ENCODE data around the gene RGL1.
A peak's percentile ranks its signal among the peaks of the same experiment; 100 is the strongest.

Gene RGL1

DNA sequence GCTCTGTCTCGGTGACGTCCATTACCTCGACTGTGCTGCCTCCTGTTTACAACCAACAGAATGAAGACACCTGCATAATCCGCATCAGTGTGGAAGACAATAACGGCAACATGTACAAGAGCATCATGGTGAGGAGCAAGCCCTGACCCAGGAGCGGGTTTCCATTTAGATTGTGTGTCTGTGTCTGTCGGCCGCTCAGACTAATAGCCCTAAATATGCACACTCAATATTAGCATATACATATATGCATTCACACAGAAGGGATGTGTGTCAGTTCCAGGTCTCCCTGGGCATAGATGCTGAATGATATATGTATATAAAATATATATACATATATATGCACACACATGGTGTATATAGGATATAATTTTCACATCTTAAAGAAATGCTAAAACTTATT lies 111.7 kb downstream of the RGL1 start:
- no peak for DNase-seq (ENCODE audit: low read depth)

- no peak for DNase-seq (ENCODE audit: low read depth)
These were observed 113.7 kb downstream of the RGL1 start for GRCh38 chr1:183918589-183918988.

GRCh38 chr1:183920651-183921050 lies 115.7 kb downstream of the RGL1 start:
- no peak for DNase-seq (ENCODE audit: low read depth)

- no peak for DNase-seq (ENCODE audit: low read depth)
These were observed 117.3 kb downstream of the RGL1 start for GRCh38 chr1:183922197-183922596.

DNA sequence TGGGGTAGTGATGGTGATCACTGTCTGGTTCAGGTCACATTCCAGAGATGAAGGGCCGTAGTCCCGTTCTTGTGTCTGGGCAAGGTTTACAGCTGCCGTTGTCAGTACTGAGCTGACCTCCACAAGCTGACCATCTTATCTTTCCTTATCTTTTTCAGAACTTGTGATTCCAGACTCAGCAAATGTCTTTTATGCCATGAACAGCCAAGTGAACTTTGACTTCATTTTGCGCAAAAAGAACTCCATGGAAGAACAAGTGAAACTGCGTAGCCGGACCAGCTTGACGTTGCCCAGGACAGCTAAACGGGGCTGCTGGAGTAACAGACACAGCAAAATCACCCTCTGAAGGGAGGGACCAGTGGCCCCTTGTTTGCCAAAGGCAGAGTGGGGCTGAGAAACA lies 121.0 kb downstream of the RGL1 start:
- no peak for DNase-seq (ENCODE audit: low read depth)

- DNase-seq (ENCODE audit: low read depth), result no peak
These were observed 122.1 kb downstream of the RGL1 start for GRCh38 chr1:183926983-183927382.

DNA sequence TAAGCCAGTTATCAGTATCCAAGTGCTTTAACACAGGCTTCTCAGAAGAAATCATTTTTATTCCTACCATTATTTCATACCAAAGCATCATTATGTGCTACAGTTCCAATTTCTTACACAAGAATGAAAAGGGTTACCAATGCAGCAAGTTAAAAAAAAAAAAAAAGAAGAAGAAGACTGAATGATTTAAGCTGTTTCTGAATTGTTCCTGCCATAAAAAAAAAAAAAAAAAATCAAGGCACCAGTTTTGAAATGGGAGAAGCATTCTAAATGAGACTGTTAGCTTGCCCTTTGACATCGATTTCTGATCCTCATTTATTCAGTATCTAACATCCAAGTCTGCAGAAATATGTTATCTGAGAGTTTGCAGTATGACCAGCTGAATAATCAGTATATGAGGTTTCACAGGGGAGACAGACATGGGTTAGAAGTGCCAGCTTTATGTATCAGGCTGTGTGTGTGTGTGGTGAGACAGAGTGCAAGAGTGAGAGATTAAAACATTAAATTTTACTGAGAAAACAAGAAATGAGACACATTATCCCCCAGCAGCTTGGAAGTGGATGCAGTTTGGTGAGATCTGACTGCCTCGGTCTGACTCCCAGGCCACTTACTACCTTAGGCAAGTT lies 126.8 kb downstream of the RGL1 start:
- no peak for DNase-seq (ENCODE audit: low read depth)

- DNase-seq (ENCODE audit: low read depth), result no peak
These were observed 127.5 kb downstream of the RGL1 start for GRCh38 chr1:183932412-183932811.

GRCh38 chr1:183933528-183934179 lies 128.7 kb downstream of the RGL1 start:
- no peak for DNase-seq (ENCODE audit: low read depth)

DNA sequence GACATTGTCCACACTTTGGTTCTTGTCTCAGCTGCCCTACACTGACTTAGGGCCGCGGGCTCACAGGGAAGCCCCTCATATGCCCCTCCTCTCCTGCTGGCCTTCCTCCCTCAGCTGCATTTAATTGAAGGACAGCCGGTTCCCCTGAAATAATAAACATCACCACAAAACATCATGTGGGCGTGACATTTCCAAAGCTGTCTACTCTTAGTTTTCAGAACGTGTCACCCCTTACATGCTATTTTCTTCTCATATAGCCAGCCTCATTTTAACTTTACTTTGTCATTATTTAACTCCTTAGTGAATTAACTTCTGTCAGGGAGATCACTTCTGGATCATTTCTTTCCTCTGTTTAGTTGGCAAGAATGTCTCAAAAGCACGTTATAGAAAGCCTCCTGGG lies 129.4 kb downstream of the RGL1 start:
- DNase-seq (ENCODE audit: low read depth), result no peak

- DNase-seq (ENCODE audit: low read depth), result no peak
These were observed 131.1 kb downstream of the RGL1 start for GRCh38 chr1:183936009-183936408.

GRCh38 chr1:183936791-183937190 lies 131.9 kb downstream of the RGL1 start:
- DNase-seq (ENCODE audit: low read depth), result no peak

- no peak for DNase-seq (ENCODE audit: low read depth)
These were observed 132.7 kb downstream of the RGL1 start for GRCh38 chr1:183937611-183938010.

GRCh38 chr1:183941001-183941400 lies 136.1 kb downstream of the RGL1 start:
- DNase-seq (ENCODE audit: low read depth), result no peak

DNA sequence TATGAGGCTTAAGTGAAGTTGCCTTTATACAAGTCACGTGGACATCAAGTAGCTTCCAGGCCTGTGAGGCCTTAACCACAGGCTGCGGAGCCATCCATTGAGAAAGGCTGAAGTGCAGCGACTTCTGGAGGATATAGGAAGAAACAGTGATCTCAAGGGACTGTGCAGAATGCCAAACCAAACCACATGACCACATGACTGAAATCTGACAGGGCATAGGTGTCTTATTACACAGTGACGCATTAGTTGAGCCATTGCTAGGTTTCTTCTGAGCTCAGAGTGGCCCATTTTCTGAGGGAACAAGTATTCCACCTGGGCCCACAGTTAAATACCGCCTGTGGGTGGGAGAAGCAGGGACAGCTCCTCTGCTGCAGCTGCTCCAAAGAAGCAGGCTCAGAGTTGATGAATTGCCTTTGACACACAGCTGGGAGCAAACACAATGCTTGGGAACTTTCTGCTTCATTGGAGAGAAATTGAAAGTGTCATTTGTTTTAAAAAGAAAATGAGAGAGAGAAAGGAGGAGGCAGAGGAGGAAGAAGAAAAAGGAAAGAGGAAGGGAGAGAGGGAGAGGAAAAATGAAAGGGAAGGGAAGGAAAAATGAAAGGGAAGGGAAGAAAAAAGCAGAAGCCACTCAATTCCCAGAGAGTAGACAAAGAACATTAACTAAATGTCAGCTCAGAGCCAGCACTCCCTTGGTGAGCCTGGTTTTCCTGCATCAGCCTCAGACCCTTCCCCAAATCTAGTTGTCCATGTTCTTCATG lies 138.2 kb downstream of the RGL1 start:
- no peak for DNase-seq (ENCODE audit: low read depth)

DNA sequence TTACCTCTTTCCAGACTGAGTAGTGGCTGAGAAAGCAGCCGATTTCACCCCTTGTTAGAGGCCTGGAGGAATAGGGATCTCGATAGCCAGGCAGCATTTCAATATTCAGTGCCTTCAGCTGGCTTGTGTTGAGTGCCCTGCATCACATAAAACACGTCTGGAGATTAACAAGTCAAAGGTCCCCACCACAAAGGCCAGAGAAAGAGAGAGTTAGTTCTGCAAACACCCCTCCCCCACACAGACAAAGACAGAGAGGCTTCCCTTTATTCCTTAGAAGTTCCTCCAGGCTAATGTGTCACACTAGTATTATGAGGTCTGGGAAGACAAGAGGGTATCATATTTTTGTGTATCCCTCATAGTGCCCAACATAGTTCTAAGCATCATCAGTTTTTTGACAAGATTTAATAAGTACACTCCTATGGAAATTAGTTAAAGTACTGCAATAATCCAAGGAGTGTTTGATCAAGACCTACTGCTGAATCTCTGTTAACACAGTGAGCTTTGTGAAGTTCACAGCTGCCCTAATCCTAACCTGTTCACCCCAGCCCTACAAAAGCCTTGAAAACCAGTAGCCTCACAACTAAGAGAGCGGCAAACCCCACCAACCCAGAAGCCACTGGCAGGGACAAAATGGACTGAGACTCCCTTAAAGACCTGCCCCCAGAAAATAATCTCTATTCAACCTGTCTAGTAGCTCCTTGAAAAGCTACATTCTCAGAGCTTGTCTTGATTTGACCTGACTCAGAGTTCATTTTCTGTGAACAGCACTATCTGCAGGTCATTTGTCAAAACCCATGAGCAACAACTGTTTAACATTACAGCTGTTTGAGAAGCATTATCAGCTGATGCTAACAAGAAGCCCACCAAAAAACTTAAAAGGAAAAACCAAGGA lies 140.8 kb downstream of the RGL1 start:
- no peak for DNase-seq (ENCODE audit: low read depth)

DNA sequence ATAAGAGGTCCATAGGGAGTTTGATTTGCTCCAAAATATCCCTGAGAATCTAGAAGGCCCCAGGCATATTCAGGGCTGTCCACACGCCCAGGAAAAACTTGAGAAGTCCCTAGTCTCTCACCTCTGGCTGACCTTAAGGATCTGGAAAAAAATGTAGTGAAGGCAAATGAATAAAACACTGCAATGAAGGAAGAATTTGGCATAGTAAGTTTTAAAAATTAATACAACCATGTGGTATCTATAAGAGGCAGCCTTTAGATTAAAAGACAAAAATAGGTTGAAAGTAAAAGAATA lies 141.3 kb downstream of the RGL1 start:
- DNase-seq (ENCODE audit: low read depth), result no peak

- no peak for DNase-seq (ENCODE audit: low read depth)
These were observed 143.1 kb downstream of the RGL1 start for GRCh38 chr1:183947988-183948387.

DNA sequence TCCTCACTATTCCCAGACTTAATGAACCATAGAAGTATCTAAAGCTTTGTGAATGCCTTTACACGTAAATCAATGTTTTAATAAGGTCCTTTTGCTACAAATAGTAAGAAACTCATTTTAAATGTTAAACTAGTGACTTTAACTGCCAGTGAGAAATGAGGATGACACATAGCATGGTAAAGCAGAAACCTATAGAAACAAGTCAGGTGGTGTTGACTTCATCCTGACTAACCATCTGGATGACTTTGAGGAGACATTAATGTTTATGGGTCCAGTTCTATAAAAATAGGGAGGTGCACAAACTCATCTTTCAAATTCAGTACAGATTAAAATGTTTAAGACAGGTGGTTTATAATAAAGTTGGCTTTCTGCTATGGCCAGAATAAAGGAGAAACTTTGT lies 147.2 kb downstream of the RGL1 start:
- no peak for DNase-seq (ENCODE audit: low read depth)

GRCh38 chr1:183953031-183953430 lies 148.1 kb downstream of the RGL1 start:
- DNase-seq (ENCODE audit: low read depth), result no peak

- DNase-seq (ENCODE audit: low read depth), result no peak
These were observed 149.6 kb downstream of the RGL1 start for GRCh38 chr1:183954496-183954895.

DNA sequence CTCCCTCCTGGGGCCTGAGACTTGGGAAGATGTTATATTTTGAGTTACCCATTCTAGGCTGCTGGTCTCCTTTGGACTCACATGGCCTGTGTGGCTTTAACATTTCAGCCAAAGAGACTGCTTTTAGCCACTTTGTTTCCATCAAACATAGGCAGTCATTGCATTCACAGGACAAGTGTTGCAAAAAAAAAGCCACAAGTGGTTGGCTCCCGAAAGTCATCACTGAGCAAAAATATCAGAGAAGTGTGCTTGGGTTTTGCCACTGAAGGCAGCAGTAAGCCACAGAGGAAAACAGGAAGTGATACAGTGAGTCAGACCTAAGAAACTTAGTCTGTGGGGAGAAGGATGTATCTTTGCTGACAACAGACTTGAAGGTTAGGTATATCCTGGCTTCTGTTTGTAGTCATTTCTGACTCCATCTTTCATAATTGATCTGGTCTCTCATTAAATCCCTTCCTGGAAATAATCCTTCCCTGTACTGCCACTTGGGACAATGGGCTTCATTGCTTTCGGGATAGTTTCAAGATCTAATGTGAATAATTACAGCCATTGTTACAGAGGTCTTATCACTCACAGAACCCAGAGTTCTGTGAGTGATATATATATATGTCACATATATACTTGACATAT lies 151.8 kb downstream of the RGL1 start:
- peak; percentile 23 for DNase-seq (ENCODE audit: low read depth)

All from stimulated activated CD8-positive, alpha-beta memory T cell treated with anti-CD3 and anti-CD28 coated beads, Interleukin-15, amount 100 ng/mL, for 1 hour (primary cell).